Activated CD4-positive, alpha-beta T cell treated with anti-CD3 and anti-CD28 coated beads for 1 hour (primary cell): ENCODE measurements around the gene GLG1.
"Not testable (repeated sequence)": the region's sequence is repeated elsewhere in the genome, so short reads cannot be mapped to it uniquely, and the experiment has no call there.

Source experiments
- DNase-seq: peaks from one replicate; pipeline ENCODE4 v3.0.0-alpha.2; 2020

Gene GLG1

GRCh38 chr16:74438492-74438979 is 168.4 kb downstream of the GLG1 start:
- no peak for DNase-seq

DNA sequence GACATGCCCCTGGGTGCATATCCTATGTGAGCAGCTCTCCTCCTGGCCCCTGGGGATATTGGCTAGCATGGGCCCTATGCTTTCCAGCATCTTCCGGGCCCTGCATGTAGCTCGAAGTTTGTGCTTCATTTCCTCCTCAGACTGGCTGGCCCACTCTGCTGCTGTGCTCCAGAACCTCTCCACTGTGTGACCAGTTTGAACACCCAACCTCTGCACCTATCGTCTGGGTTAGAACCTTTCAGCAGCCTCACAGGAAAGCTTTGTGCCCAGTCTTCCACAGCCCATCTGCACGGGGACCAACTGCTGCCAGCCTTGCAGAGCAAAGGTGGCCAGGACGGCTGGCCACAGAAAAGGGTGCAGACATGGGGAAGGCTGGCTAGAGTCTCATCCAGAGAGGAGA is 175.4 kb downstream of the GLG1 start:
- DNase-seq, result no peak

DNA sequence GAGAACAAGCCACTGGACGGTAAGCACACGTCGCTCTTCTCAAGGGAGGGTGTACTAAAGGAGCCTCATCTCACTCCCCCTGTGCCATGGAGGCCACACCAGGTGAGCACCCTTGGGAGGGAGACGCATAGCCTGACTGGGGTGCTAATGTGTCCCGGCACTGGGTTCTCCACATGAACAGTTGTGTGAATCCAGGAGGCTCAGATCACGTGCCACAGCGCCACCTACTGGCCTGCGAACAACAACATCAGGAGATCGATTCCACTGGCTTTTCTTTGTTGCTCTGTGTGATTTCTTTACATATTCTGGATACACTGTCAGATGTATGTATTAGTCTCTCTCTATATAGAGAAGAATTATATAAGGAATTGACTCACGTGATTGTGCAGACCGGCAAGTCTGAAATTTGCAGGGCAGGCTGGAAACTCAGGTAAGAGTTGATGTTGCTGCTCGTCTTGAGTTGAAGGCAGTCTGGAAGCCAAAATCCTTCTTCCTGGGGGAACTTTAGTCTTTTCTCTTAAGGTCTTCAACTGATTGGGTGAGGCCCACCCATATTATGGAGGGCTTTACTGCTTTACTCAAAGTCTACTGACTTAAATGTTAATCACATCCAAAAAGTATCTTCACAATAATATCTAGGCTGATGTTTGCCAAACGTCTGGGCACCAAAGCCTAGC is 176.7 kb downstream of the GLG1 start:
- peak; percentile 36 for DNase-seq

DNA sequence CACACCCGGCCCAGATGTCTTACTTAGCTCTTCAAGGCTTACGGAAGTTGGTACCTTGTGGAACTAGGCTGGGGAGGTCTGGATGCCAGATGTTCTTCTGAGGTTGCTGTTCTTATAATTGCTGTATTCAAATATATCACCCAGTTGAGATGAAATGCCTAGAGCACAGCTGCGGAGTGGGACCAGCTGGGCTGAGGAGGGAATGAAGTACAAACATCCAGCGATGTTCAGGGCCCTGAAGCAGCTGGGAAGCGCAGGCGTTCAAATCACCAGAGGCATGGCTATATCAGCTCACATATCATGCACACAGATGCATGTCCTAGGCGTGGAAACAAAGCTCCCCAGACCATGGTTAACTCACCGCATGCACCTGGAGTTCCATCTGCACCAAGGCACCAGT is 178.4 kb downstream of the GLG1 start:
- DNase-seq, result not testable (repeated sequence)

DNA sequence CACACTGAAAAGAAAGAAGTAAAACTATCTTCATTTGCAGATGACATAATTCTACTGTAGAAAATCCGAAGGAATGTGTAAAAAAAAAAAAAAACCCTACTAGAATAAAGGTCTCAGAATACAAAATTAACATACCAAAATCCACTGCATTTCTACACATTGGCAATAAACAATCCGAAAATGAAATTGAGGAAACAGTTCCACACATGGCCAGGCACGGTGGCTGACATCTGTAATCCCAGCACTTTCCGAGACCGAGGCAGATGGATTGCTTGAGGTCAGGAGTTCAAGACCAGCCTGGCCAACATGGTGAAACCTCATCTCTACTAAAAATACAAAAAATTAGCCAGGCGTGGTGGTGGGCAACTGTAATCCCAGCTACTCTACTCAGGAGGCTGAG is 181.2 kb downstream of the GLG1 start:
- not testable (repeated sequence) for DNase-seq

GRCh38 chr16:74423721-74424120 is 183.2 kb downstream of the GLG1 start:
- DNase-seq, result not testable (repeated sequence)

GRCh38 chr16:74422086-74422485 is 184.8 kb downstream of the GLG1 start:
- not testable (repeated sequence) for DNase-seq

GRCh38 chr16:74421482-74421785 is 185.5 kb downstream of the GLG1 start:
- not testable (repeated sequence) for DNase-seq

GRCh38 chr16:74420612-74421481 is 186.1 kb downstream of the GLG1 start, which contains the start of gene CLEC18B:
Gene CLEC18B, minus strand, starts transcription at chr16:74421478. Its CDS starts 208 bp downstream, at chr16:74421270.
- DNase-seq, result not testable (repeated sequence)

GRCh38 chr16:74419811-74420210 is 187.1 kb downstream of the GLG1 start:
- DNase-seq, result not testable (repeated sequence)

- DNase-seq, result not testable (repeated sequence)
These were observed 189.0 kb downstream of the GLG1 start for GRCh38 chr16:74417897-74418296.

- not testable (repeated sequence) for DNase-seq
These were observed 193.0 kb downstream of the GLG1 start for GRCh38 chr16:74413920-74414319.

DNA sequence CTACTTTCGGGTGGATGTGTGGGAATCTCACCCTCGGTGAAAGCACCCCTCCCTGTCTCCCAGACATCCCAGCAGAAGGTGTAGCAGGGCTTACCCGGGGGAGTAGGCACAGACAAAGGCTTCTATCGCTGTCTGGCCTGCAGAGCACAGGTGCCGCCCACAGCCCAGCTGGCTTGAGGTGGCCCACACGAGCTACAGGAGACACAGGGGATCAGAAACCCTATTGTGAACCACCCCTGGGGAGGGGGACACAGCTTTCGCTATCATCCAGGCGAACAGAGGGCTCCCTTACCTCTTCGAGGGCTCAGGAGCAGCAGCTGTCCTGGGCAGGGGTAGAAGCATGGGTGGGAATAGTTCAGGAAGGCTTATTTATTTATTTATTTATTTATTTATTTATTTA is 193.4 kb downstream of the GLG1 start:
- DNase-seq, result not testable (repeated sequence)

DNA sequence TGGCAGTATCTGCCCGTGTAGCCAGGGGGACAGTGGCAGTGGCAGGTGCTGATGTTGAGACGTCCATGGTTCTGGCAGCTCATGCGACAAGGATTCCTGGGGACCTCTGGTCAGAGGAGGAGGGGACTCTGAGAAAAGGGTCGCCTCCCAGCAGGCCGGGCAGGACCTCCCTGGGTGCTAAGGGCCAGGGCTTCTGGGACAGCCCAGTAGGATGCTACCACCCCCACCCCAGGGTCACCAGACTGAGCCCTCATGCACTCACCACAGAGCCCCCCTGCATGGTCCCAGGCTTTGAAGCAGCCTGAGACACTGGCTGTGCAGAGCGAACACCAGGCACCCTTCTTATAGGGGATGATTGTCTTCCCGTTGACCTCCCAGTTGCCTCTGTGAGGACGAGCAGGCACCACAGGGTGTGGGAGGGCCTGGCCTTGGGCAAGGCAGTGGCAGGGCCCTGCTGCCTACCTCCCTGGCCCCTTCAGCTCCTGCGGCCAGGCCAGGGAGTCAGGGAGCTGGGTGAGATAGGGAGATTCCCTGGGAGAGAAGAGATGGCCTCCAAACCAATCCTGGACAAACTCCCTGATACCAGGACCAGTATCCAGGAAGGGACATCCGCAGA is 194.0 kb downstream of the GLG1 start:
- not testable (repeated sequence) for DNase-seq

DNA sequence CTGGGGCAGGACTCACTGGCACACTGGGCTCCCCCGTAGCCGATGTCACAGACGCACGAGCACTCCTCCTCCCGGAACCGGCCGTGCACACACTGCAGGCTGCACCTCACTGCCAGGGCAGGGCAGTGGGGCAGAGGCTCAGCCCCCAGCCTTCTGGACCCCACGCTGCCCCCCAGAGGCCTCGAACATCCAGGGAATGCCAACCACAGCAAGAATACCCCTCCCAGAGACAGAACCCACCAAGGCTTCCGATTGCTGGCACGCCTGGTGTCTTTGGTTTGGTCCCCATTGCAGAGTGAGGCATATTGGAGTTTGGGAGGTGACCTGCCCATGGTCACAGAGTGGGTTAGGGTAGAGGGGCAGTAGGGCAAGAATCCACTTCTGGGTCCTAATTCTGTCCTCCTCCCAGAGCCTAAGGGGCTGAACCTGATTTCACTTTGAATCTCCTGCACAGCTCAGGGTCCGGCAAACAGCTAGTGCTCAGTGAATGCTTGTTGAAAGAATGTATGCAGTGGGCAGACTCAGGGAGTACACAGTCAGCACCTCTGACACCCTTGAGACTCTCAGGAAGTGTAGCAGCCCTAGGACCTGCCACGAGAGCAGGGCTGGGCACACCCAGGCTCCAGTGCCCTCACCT is 194.7 kb downstream of the GLG1 start:
- not testable (repeated sequence) for DNase-seq

DNA sequence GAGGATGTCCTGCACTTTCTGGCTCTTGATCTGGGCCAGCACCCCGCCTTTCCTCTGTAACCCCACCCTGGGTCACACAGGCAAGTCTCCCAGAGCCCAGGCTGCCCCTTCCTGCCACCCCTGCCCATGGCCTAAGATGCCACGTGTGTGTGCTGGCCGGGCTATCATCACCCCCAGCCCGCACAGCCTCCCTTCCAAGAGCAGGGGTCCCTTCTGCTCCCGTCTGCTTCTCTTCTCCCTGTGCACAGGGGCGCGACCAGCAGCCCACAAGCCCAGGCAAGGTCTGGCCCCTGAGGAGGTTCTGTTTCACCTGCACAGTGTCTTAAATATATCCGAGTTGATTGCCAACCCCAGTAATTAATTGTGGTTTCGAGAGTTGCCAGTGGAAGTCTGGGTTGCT is 195.9 kb downstream of the GLG1 start:
- DNase-seq, result not testable (repeated sequence)

DNA sequence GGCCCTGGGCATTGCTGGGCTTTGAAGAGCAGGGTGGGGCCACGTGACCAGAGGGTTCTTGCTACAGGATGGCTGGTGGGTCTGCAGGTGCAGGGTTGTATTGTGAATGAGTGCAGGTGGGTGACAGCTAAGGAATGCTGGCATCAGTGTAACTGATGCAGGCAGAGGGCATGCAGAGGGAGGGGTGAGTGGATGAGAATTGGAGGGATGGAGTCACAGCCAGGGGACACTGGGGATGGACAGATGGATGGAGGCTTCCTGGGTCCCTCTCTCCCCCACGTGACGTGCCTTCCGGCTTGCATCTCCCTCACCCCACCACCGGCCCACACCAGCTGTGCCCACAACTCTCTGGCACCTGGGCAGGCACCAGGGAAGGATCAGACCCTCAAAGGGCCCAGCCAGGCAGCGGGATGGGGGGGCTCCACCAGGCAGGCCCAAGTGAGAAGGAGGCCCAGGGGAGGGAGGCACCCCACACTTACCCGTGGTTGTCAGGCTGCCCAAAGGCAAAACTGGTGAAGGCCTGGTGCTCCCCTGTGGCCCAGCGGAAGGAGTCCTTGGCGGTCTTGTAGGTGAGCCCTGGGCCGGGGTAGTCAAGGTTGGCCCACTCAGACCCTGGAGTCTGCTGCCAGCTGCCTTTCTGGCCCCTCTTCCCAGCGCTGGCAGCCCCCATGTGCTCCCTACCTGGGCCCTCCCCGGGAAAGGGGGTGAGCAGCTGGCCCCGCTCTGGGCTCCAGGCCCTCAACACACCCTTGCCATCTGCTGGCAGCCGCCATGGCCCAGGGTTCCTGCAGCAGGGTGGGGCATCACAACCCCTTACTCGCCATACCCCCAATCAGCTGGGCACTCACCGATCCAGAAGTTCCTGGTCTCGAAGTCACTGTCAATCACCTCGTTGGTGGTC is 196.6 kb downstream of the GLG1 start:
- not testable (repeated sequence) for DNase-seq

GRCh38 chr16:74409185-74409981 is 197.5 kb downstream of the GLG1 start:
- not testable (repeated sequence) for DNase-seq

GRCh38 chr16:74407362-74407705 is 199.6 kb downstream of the GLG1 start:
- not testable (repeated sequence) for DNase-seq

GRCh38 chr16:74406600-74407361 is 200.1 kb downstream of the GLG1 start:
- DNase-seq, result not testable (repeated sequence)
